IMR-90 (cell line): ENCODE data around the gene LRP1B. TPM values are rescaled to one million over a fixed set of nuclear protein-coding genes. Genes with fewer than 3 reads are reported as not detected.

Experiments used
- ATAC-seq: fragments of 200-7000 bp; cut with Tn5 transposase; 2 replicates; pipeline ENCODE4 v1.9.1; 2020; ENCODE audit warnings: low read depth, mild to moderate bottlenecking, moderate library complexity
- BruUV-seq: library from RNA; stranded (reverse); fragments of 400-500 nt; replicated peaks from 2 replicates; lab custom pipeline; 2021; lab: Mats Ljungman, UMichigan
- CTCF ChIA-PET: fragments of 300-600 bp; formaldehyde crosslinking; extraction: SDS; loops from one replicate; lab custom pipeline; 2021; ENCODE audit warnings: antibody characterized with exemption; lab: Yijun Ruan, JAX
- POLR2A ChIA-PET: fragments of 300-600 bp; sonication (Branson Sonifier 250); formaldehyde crosslinking; loops from one replicate; lab custom pipeline; 2022; ENCODE audit warnings: antibody characterized with exemption; ENCODE audit not compliant: unreplicated experiment; lab: Charles Lee
- DNase-seq: peaks from one replicate; pipeline ENCODE4 v3.0.0; 2013
- H2AFZ ChIP-seq: replicated peaks from 2 replicates; pipeline ENCODE3; 2013; ENCODE audit warnings: low read length, mild to moderate bottlenecking; ENCODE audit not compliant: poor library complexity
- H2AK5ac ChIP-seq: 2 replicates; pipeline ENCODE4 v1.6.1; 2013; ENCODE audit warnings: low read depth, low read length, inconsistent platforms
- H2AK9ac ChIP-seq: replicated peaks from 2 replicates; pipeline ENCODE3; 2013; ENCODE audit warnings: mild to moderate bottlenecking, low read depth, low read length, moderate library complexity; ENCODE audit not compliant: poor library complexity
- H2BK120ac ChIP-seq: 2 replicates; pipeline ENCODE4 v1.6.1; 2013; ENCODE audit warnings: low read depth, low read length, inconsistent platforms
- H2BK15ac ChIP-seq: 3 replicates; pipeline ENCODE4 v1.6.1; 2013; ENCODE audit warnings: low read depth, low read length, inconsistent platforms
- H2BK20ac ChIP-seq: 2 replicates; pipeline ENCODE4 v1.6.1; 2013; ENCODE audit warnings: low read depth, mild to moderate bottlenecking, inconsistent platforms, low read length, moderate library complexity
- H2BK5ac ChIP-seq: 2 replicates; pipeline ENCODE4 v1.6.1; 2013; ENCODE audit warnings: mild to moderate bottlenecking, low read depth, low read length, inconsistent platforms; ENCODE audit not compliant: poor library complexity, severe bottlenecking
- H3K14ac ChIP-seq: replicated peaks from 2 replicates; pipeline ENCODE4 v1.6.1; 2013; ENCODE audit warnings: low read depth, low read length, inconsistent platforms
- H3K18ac ChIP-seq: 2 replicates; pipeline ENCODE4 v1.6.1; 2013; ENCODE audit warnings: low read depth, low read length, control low read depth
- H3K23ac ChIP-seq: 2 replicates; pipeline ENCODE4 v1.6.1; 2013; ENCODE audit warnings: low read depth, low read length, inconsistent platforms
- H3K27ac ChIP-seq: 2 replicates; pipeline ENCODE4 v1.5.1; 2013; ENCODE audit warnings: mild to moderate bottlenecking, control low read depth, low read length; ENCODE audit not compliant: insufficient read depth
- H3K27me3 ChIP-seq: 2 replicates; pipeline ENCODE4 v1.6.1; 2013; ENCODE audit warnings: low read length; ENCODE audit not compliant: control insufficient read depth, insufficient read depth
- H3K36me3 ChIP-seq: 2 replicates; pipeline ENCODE4 v1.6.1; 2013; ENCODE audit warnings: low read length, mixed read lengths; ENCODE audit not compliant: control insufficient read depth, insufficient read depth
- H3K4ac ChIP-seq: 2 replicates; pipeline ENCODE4 v1.6.1; 2013; ENCODE audit warnings: low read depth, low read length, inconsistent platforms
- H3K4me1 ChIP-seq: 2 replicates; pipeline ENCODE4 v1.6.1; 2013; ENCODE audit warnings: low read length, mixed read lengths; ENCODE audit not compliant: control insufficient read depth, insufficient read depth
- H3K4me2 ChIP-seq: 2 replicates; pipeline ENCODE4 v1.6.1; 2013; ENCODE audit warnings: low read depth, mild to moderate bottlenecking, control low read depth, low read length, moderate library complexity
- H3K4me3 ChIP-seq: 2 replicates; pipeline ENCODE4 v1.5.1; 2013; ENCODE audit warnings: low read depth, mild to moderate bottlenecking, control low read depth, low read length, moderate library complexity; ENCODE audit not compliant: insufficient read depth
- H3K56ac ChIP-seq: 2 replicates; pipeline ENCODE4 v1.6.1; 2013; ENCODE audit warnings: low read length, inconsistent platforms; ENCODE audit not compliant: insufficient read depth; ENCODE audit errors: extremely low read depth
- H3K79me1 ChIP-seq, 2 experiments: 2 replicates each; pipeline ENCODE4 v1.6.1; 2013; ENCODE audit warnings: low read length in 2 of 2, inconsistent platforms in 1 of 2, low read depth in 1 of 2
- H3K9ac ChIP-seq: 2 replicates; pipeline ENCODE4 v1.6.1; 2013; ENCODE audit warnings: low read depth, low read length, control low read depth
- H3K9me1 ChIP-seq: 2 replicates; pipeline ENCODE4 v1.6.1; 2013; ENCODE audit warnings: low read length, inconsistent platforms; ENCODE audit not compliant: insufficient read depth
- H3K9me3 ChIP-seq: 2 replicates; pipeline ENCODE4 v1.6.1; 2013; ENCODE audit warnings: low read length; ENCODE audit not compliant: control insufficient read depth, insufficient read depth
- H4K20me1 ChIP-seq: 2 replicates; pipeline ENCODE4 v1.6.1; 2013; ENCODE audit warnings: low read length, inconsistent platforms; ENCODE audit not compliant: insufficient read depth
- H4K5ac ChIP-seq: 2 replicates; pipeline ENCODE4 v1.6.1; 2013; ENCODE audit warnings: mild to moderate bottlenecking, low read depth, low read length, control low read depth
- H4K8ac ChIP-seq, 2 experiments: 2 replicates each; pipeline ENCODE4 v1.6.1; 2013; ENCODE audit warnings: low read depth in 2 of 2, low read length in 2 of 2, control low read depth in 1 of 2, inconsistent platforms in 1 of 2
- H4K91ac ChIP-seq: 2 replicates; pipeline ENCODE4 v1.6.1; 2013; ENCODE audit warnings: low read depth, low read length, inconsistent platforms; ENCODE audit not compliant: insufficient read depth
- MAFK ChIP-seq: IDR thresholded peaks from 2 replicates; pipeline ENCODE4 v1.6.1; 2012; ENCODE audit warnings: low read depth, low read length, improper control_type of control experiment
- SMC3 ChIP-seq: fragments of 150-350 bp; IDR thresholded peaks from 2 replicates; pipeline ENCODE4 v1.6.1; 2016; ENCODE audit warnings: low read depth, mild to moderate bottlenecking, antibody characterized with exemption, low read length, moderate library complexity
- WGBS, 2 experiments: methylation state at CpG; one replicate each; pipeline versions ENCODE4 v1.1.5 to v1.1.7; 2013; ENCODE audit warnings: missing lambda C conversion rate in 2 of 2; ENCODE audit not compliant: insufficient read length in 1 of 2; ENCODE audit errors: extremely low coverage in 2 of 2; 5-methylcytosine and 5-hydroxymethylcytosine counted together
- dilution Hi-C: fragments of 300-500 bp; cut with HindIII; formaldehyde crosslinking; loops from one replicate; pipeline ENCODE4 v1.14.3; 2018; ENCODE audit warnings: low sequenced_read_pairs; ENCODE audit not compliant: unreplicated experiment
- in situ Hi-C: fragments of 300-500 bp; cut with MboI; formaldehyde crosslinking; loops from 3 replicates; pipeline ENCODE4 v1.14.3; 2019; ENCODE audit warnings: low sequenced_read_pairs, inconsistent platforms, mixed read lengths
- intact Hi-C: fragments of 100-400 bp; cut with micrococcal nuclease; formaldehyde crosslinking; loops from 2 replicates; pipeline ENCODE4 v1.10.0; 2022
- polyA plus RNA-seq, 3 experiments: library from polyadenylated mRNA; depleted of rRNA; stranded (reverse); fragments of >200 nt; gene quantifications; 2 replicates each; pipeline ENCODE4 v1.2.3, GENCODE V29; 2012; ENCODE audit warnings: low replicate concordance in 1 of 3
- total RNA-seq: library from RNA; depleted of rRNA; stranded (reverse); fragments of >200 nt; gene quantifications from 2 replicates; pipeline ENCODE4 v1.2.3, GENCODE V29; 2012

LRP1B gene
- total and polyA plus RNA-seq, 2 of the 4 experiments (the other 2 are of a cell fraction): under 0.01 to 0.02 TPM

DNA sequence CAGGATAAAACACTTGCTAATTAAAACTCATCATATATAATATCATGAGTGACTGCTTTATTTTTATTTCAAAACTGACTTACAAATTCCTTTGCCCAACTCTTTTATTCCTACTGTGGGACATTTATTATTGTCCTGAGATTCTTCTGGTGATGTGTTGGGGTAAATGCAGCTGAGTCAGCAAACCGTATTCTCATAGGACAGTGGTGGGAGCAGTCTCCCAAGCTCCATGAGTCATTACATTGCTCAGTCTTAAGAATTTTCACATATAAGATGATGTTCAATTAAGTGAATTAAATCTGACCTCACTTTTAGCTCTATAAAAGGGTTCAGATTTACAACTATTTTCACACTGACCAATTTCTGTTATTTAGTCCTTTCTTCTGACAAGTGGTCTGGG is 1530.7 kb downstream of the LRP1B start:
- Histone ChIP-seq H3K27ac (no peak overlapping the region), H3K9me1 (no peaks in the 10 kb centered on the region), H3K36me3 (no peaks in the 10 kb centered on the region), H2BK15ac (no peak overlapping the region), H4K5ac (no peak overlapping the region), H3K9ac (no peak overlapping the region), H2BK20ac (no peak overlapping the region), H3K4me1 (no peaks in the 10 kb centered on the region), H3K18ac (no peak overlapping the region), H2AK9ac (no peak overlapping the region), H4K91ac (no peak overlapping the region), H3K56ac (no peak overlapping the region), H4K20me1 (no peaks in the 10 kb centered on the region), H2AK5ac (no peak overlapping the region), H4K8ac (no peak overlapping the region), H3K4me3 (no peak overlapping the region), H3K23ac (no peak overlapping the region), H3K4ac (no peak overlapping the region), H3K27me3 (no peaks in the 10 kb centered on the region), H2BK5ac (no peak overlapping the region), H2BK120ac (no peak overlapping the region), H3K4me2 (no peak overlapping the region), H2AFZ (no peak overlapping the region), H3K14ac (no peak overlapping the region), H3K9me3 (no peaks in the 10 kb centered on the region), H3K79me1 (no peaks in the 10 kb centered on the region)
- in situ Hi-C loops: no loop called here
- intact Hi-C loops: no loop called here
- WGBS, 2 experiments: no CpG with 5 or more reads among the region's 1 CpG
- DNase-seq (peak; percentile 37), ATAC-seq (no peak)
- TF ChIP-seq MAFK (peak; percentile 99), SMC3 (no peak)
- ChIA-PET CTCF (interaction anchor here (1.3 kb wide), 1 partner anchor 21 kb away, joined by 4 read pairs; no protein-coding TSS in a partner anchor), POLR2A (interaction anchor here (0.7 kb wide), 1 partner anchor 14 kb away, joined by 3 read pairs; no protein-coding TSS in a partner anchor)
- dilution Hi-C loops: no loop called here
- no TSS peak for BruUV-seq
